GM10266 (cell line): Measurements from ENCODE around the gene MARCHF10.

ENCODE experiments used
- DNase-seq: peaks from one replicate; pipeline ENCODE4 v3.0.0; 2012; ENCODE audit errors: extremely low spot score
- CTCF ChIP-seq: IDR thresholded peaks from 2 replicates; pipeline ENCODE4 v1.5.1; 2012; ENCODE audit warnings: mild to moderate bottlenecking, low read depth; ENCODE audit not compliant: control insufficient read depth, insufficient read depth; ENCODE audit errors: missing control alignments

The MARCHF10 gene

GRCh38 chr17:62781831-62782251, 26.3 kb downstream of the MARCHF10 start:
- DNase-seq = no peak
- no peak for TF ChIP-seq CTCF

GRCh38 chr17:62781356-62781755, 26.8 kb downstream of the MARCHF10 start:
- no peak for TF ChIP-seq CTCF
- no peak for DNase-seq

GRCh38 chr17:62780951-62781350, 27.2 kb downstream of the MARCHF10 start:
- no peak for TF ChIP-seq CTCF
- DNase-seq = no peak

DNA sequence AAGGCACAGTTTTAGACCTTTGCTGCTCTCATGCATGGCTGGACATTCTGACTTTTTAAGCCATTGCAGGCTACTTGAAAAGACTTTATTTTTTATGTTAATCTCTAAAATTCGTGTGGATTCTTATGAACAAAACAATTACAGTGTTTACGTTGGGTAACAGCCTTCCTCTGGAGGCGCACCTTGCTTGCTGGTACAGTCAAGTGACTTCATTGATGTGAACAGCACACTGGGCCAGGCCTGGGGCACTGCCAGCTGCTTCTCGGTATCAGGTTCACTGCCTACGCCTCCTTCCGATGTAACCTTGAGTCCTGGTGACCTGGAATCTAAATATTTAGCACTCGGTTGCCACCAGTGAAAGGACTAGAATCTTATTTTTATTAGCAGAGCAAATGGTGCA, 27.8 kb downstream of the MARCHF10 start:
- no peak for TF ChIP-seq CTCF
- no peak for DNase-seq

DNA sequence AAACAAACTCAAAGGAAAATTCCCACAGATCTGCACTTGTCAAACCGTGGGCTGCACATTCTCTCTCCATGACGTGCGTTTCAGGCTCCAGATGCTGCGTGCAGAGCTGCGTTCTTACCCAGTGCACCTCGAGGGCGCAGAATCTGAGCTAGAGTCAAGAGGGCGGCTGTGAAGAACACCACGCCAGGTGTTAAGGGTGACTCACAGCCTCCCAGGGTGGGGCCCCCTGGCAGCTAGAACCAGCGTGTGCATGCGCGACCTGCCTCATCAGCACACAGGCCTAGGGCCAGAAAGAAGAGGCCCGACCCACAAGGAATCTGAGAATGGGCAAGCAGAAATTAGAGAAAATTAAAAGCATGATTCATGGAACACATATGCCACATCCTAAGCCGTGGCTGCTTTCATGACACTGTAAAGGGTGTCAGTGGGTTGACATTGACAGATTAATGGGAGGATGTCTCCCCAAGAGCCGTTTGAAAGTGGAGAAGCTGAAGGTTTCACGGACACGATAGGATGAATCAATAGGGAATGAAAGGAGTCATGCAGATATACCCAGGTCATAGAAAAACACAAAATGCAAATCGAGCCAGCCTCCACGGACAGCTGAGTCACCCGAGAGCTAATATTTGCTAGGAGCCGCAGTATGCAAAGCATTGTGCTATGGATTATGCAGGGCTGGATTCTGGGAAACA, 29.0 kb downstream of the MARCHF10 start:
- TF ChIP-seq CTCF = no peak
- DNase-seq = no peak

DNA sequence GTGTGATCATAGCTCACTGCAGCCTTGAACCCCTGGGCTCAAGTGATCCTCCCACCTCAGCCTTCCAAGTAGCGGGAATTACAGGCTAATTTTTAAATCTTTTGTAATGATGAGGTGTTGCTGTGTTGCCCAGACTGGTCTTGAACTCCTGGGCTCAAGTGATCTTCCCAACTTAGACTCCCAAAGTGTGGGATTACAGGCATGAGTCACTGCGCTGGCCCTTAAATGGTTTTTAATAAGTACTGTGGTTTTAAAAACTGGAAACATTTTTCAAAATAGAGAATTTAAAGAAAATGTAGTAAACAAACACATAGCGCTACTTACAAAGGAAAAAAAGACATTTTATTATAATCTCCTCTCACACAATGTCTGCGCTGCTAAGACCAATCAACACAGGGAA, 32.2 kb downstream of the MARCHF10 start:
- no peak for TF ChIP-seq CTCF
- no peak for DNase-seq

GRCh38 chr17:62774338-62774737, 33.8 kb downstream of the MARCHF10 start:
- TF ChIP-seq CTCF = no peak
- no peak for DNase-seq
